ENCODE results near the gene INVS.

DNA sequence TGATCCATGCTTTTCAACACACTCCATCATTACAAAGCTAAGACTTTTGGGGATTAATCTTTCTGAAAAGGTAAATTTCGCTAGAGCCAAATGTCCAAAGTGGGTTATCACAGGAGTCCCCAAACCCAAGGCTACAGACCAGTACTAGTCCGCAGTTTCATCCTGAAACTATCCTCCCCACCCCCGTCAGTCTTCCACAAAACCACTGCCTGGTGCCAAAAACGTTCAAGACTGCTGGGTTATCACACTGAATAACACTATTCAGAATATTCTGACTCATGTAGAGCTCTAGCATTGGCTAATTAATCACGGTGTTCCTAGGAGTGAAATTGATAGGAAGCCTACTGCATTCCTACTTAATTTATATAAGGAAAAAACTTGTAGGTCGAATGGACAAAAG lies 24.9 kb upstream of the INVS start:
- TF ChIP-seq, protein P1, sequence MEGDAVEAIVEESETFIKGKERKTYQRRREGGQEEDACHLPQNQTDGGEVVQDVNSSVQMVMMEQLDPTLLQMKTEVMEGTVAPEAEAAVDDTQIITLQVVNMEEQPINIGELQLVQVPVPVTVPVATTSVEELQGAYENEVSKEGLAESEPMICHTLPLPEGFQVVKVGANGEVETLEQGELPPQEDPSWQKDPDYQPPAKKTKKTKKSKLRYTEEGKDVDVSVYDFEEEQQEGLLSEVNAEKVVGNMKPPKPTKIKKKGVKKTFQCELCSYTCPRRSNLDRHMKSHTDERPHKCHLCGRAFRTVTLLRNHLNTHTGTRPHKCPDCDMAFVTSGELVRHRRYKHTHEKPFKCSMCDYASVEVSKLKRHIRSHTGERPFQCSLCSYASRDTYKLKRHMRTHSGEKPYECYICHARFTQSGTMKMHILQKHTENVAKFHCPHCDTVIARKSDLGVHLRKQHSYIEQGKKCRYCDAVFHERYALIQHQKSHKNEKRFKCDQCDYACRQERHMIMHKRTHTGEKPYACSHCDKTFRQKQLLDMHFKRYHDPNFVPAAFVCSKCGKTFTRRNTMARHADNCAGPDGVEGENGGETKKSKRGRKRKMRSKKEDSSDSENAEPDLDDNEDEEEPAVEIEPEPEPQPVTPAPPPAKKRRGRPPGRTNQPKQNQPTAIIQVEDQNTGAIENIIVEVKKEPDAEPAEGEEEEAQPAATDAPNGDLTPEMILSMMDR (IDR thresholded peaks at IDR 0.05; ENCODE audit: extremely low read depth in 1 of 2, insufficient read depth in 1 of 2, low read depth in 1 of 2, low read length in 2 of 2): no peak
- TF ChIP-seq EZH2 (IDR thresholded peaks at IDR 0.05; ENCODE audit: borderline replicate concordance, low read depth, low read length, severe bottlenecking) (no peak), JUN (IDR thresholded peaks at IDR 0.05; ENCODE audit: borderline replicate concordance, insufficient read depth, insufficient read length, low read depth) (no peak), POLR2A (IDR thresholded peaks at IDR 0.05; ENCODE audit: low read depth, low read length) (no peak), GATA2 (IDR thresholded peaks at IDR 0.05; ENCODE audit: insufficient read depth, insufficient read length, low read depth, low read length) (no peak), POLR2AphosphoS5 (IDR thresholded peaks at IDR 0.05; ENCODE audit: insufficient read depth, low read depth, low read length) (no peak)
